Smooth muscle cell (in vitro differentiated cells): Measurements from ENCODE around the gene HOTAIR. TPM values are rescaled to one million over a fixed set of nuclear protein-coding genes. Genes with fewer than 3 reads are reported as not detected.
A peak's percentile ranks its signal among the peaks of the same experiment; 100 is the strongest.

ENCODE experiments used
- DNase-seq: peaks from one replicate; lab custom pipeline; 2025; ENCODE audit not compliant: unreplicated experiment; lab: John Stamatoyannopoulos, UW
- H2AFZ ChIP-seq: fragments of 200-600 bp; sonication (generic); 2 replicates; pipeline ENCODE4 v1.6.0; 2016; ENCODE audit warnings: antibody characterized with exemption, low read depth, mild to moderate bottlenecking
- H3F3A ChIP-seq: fragments of 200-600 bp; sonication (generic); 2 replicates; pipeline ENCODE4 v1.6.0; 2017; ENCODE audit warnings: antibody characterized with exemption, low read depth
- H3K27ac ChIP-seq: fragments of 200-600 bp; sonication (generic); 2 replicates; pipeline ENCODE4 v1.5.1; 2016; ENCODE audit warnings: low read depth, mild to moderate bottlenecking
- H3K27me3 ChIP-seq: fragments of 200-600 bp; sonication (generic); 2 replicates; pipeline ENCODE4 v1.6.1; 2016; ENCODE audit warnings: low read depth, mild to moderate bottlenecking
- H3K36me3 ChIP-seq: fragments of 200-600 bp; sonication (generic); 2 replicates; pipeline ENCODE4 v1.5.1; 2016; ENCODE audit warnings: low read depth
- H3K4me1 ChIP-seq: fragments of 200-600 bp; sonication (generic); 2 replicates; pipeline ENCODE4 v1.5.1; 2016; ENCODE audit warnings: low read depth
- H3K4me2 ChIP-seq: fragments of 200-600 bp; sonication (generic); 2 replicates; pipeline ENCODE4 v1.6.0; 2016; ENCODE audit warnings: mild to moderate bottlenecking
- H3K4me3 ChIP-seq: fragments of 200-600 bp; sonication (generic); 2 replicates; pipeline ENCODE4 v1.5.1; 2016; ENCODE audit warnings: mild to moderate bottlenecking
- H3K79me2 ChIP-seq: fragments of 200-600 bp; sonication (generic); 2 replicates; pipeline ENCODE4 v1.6.0; 2016; ENCODE audit warnings: low read depth, mild to moderate bottlenecking
- H3K9ac ChIP-seq: fragments of 200-600 bp; sonication (generic); 2 replicates; pipeline ENCODE4 v1.6.0; 2016; ENCODE audit warnings: low read depth
- H3K9me3 ChIP-seq: fragments of 200-600 bp; sonication (generic); replicated peaks from 2 replicates; pipeline ENCODE4 v1.5.1; 2016; ENCODE audit warnings: low read depth
- H4K20me1 ChIP-seq: fragments of 200-600 bp; sonication (generic); 2 replicates; pipeline ENCODE4 v1.6.0; 2016; ENCODE audit warnings: low read depth
- WGBS: methylation state at CpG from one replicate; pipeline ENCODE4 v1.1.7; 2016; ENCODE audit warnings: low lambda C conversion rate; 5-methylcytosine and 5-hydroxymethylcytosine counted together
- polyA plus RNA-seq: library from polyadenylated mRNA; unstranded; fragments of >200 nt; fragmentation: Nextera tagmentation; extraction: Ambion mirVana; gene quantifications from 2 replicates; pipeline ENCODE4 v1.2.1, GENCODE V29; 2016
- total RNA-seq: library from RNA; depleted of rRNA; stranded (reverse); fragments of >200 nt; gene quantifications from 2 replicates; pipeline ENCODE4 v1.2.3, GENCODE V29; 2014
- TF ChIP-seq, protein P1 (sequence below): fragments of 200-600 bp; sonication (generic); IDR thresholded peaks from 2 replicates; pipeline ENCODE4 v1.5.1; 2017; ENCODE audit warnings: borderline replicate concordance, mild to moderate bottlenecking, antibody characterized with exemption; ENCODE audit not compliant: insufficient read depth, poor library complexity, severe bottlenecking

HOTAIR gene
- total and polyA plus RNA-seq, 2 experiments from 2014 or later, result 0.43 TPM; not detected in 1

DNA sequence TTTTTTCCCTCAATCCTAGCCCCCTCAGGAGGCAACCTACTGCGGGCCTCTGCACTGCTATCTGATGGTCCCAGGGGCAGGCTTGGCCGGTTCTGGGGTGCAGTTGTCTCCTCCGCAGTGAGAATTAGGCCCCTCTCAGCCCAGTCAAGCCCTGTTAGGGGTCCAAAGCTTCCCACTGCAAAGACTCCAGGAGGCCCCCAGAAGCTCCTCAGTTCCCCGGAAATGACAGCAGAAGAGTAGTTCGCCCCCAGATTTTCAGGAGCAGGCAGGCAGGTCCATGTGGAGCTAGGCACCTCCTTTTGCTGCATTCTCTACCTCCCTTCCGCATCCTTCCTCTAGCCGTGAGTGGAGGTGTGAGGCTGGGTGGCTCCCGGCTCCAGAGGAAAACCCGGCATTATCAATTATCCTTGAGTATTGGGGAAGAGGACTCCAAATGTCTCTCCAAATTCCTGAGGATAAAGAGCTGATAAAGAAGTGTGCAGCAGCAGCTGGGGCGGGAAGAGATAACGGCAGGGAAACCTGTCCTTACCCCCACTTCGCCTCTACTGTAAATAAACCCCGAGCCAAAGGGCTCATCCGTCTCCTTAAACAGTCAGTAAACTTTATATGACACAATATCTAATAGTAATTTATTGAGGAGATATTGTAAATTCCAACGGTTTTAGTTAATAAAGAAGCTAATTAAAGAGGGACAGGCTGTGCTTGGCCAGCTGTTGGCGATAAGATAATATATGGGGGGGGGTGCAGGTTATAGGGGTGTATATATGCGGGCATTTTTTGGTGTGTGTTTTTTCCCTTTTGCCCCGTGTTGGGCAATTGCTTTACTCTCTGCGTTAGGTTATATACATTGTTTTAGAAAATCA lies 20.7 kb downstream of the HOTAIR start:
- H3K9me3 ChIP-seq, result no peaks in the 10 kb centered on the region
- H3K9ac ChIP-seq, result no peak overlapping the region
- WGBS, result 21% methylated on average over 19 of the region's 19 CpGs
- no peak overlapping the region for H3K4me2 ChIP-seq
- no peak overlapping the region for H3K4me3 ChIP-seq
- no peaks in the 10 kb centered on the region for H3K79me2 ChIP-seq
- TF ChIP-seq, protein P1, sequence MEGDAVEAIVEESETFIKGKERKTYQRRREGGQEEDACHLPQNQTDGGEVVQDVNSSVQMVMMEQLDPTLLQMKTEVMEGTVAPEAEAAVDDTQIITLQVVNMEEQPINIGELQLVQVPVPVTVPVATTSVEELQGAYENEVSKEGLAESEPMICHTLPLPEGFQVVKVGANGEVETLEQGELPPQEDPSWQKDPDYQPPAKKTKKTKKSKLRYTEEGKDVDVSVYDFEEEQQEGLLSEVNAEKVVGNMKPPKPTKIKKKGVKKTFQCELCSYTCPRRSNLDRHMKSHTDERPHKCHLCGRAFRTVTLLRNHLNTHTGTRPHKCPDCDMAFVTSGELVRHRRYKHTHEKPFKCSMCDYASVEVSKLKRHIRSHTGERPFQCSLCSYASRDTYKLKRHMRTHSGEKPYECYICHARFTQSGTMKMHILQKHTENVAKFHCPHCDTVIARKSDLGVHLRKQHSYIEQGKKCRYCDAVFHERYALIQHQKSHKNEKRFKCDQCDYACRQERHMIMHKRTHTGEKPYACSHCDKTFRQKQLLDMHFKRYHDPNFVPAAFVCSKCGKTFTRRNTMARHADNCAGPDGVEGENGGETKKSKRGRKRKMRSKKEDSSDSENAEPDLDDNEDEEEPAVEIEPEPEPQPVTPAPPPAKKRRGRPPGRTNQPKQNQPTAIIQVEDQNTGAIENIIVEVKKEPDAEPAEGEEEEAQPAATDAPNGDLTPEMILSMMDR, result no peak
- no peak overlapping the region for H2AFZ ChIP-seq
- H3K4me1 ChIP-seq, result no peaks in the 10 kb centered on the region
- DNase-seq, result no peak
- no peak overlapping the region for H3K27ac ChIP-seq
- peaks cover 100% of the 10 kb centered on the region for H3K27me3 ChIP-seq
- H3F3A ChIP-seq, result peaks cover 4% of the 10 kb centered on the region
- no peaks in the 10 kb centered on the region for H3K36me3 ChIP-seq
- no peaks in the 10 kb centered on the region for H4K20me1 ChIP-seq

DNA sequence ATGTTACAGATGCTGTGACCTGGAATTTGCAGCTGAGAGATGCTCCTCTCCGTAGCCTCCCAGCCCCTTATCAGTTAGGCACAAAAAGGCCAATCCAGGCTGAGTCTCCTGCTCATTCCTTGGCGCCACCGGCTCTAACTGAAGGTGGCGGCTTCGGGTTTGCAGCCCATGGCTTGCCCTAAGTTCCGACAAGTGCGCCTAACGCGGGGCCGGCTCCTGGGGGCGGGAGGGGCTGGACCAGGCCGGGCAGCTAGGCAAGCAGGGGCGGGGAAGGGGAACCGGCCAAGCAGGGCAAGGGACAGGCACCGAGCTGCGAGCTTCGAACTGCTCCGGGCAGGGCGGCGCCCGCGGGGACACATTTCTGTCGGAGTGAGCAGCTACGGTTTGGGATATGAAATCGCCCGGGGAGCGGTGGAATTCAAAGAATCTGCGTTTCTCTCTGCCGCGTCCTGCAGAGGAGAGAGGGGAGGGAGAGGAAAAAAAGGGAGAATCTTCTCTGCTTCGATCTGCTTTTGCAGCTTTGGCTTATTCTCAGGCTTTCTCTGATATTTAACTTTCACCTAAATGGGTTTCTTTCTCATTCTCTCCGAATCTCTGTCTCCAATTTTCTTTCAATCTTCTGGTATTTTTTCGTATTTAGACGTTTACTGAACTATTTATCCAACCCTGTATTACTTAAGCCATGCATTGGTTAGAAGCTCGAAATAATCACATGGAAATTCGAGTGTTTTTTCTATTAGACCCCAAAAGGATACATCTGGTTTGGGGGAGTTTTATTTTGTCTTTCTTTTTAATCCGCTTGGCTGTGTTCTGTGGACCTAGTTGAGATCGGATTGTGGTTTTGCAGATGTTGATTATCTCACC lies 21.7 kb downstream of the HOTAIR start:
- H3K9me3 ChIP-seq, result no peaks in the 10 kb centered on the region
- H4K20me1 ChIP-seq, result no peaks in the 10 kb centered on the region
- TF ChIP-seq, protein P1, result no peak
- H3K27ac ChIP-seq, result no peak overlapping the region
- H3K9ac ChIP-seq, result no peak overlapping the region
- H3K79me2 ChIP-seq, result no peaks in the 10 kb centered on the region
- H3K4me1 ChIP-seq, result no peaks in the 10 kb centered on the region
- no peak for DNase-seq
- no peak overlapping the region for H2AFZ ChIP-seq
- H3F3A ChIP-seq, result peaks cover 4% of the 10 kb centered on the region
- H3K27me3 ChIP-seq, result peaks cover 100% of the 10 kb centered on the region
- WGBS, result 6% methylated on average over 37 of the region's 38 CpGs
- peak overlapping the region; percentile 18 for H3K4me2 ChIP-seq
- no peak overlapping the region for H3K4me3 ChIP-seq
- no peaks in the 10 kb centered on the region for H3K36me3 ChIP-seq

DNA sequence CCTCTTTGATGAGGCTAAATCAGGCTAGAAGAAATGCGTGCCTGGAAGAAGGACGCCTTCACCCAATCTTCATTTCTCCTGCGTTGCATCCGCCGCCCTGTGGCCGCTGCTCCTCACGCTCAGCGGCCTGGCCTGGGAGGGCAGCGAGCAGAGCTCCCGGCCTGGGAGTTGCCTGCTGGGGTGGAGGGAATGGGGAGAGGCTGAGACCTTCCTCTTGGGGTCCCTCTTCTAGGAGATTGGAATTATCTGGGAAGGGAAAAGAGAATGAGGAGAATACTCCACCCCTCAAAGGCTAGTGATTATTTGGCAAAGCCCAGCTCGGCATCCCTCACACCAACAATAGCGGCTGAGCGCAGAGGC lies 22.4 kb downstream of the HOTAIR start:
- H2AFZ ChIP-seq, result no peak overlapping the region
- no peak overlapping the region for H3K27ac ChIP-seq
- H3K36me3 ChIP-seq, result no peaks in the 10 kb centered on the region
- no peaks in the 10 kb centered on the region for H3K79me2 ChIP-seq
- 9% methylated on average over 13 of the region's 13 CpGs for WGBS
- H3K9me3 ChIP-seq, result no peaks in the 10 kb centered on the region
- TF ChIP-seq, protein P1, result no peak
- no peak overlapping the region for H3K4me3 ChIP-seq
- no peak overlapping the region for H3K9ac ChIP-seq
- peaks cover 100% of the 10 kb centered on the region for H3K27me3 ChIP-seq
- H4K20me1 ChIP-seq, result no peaks in the 10 kb centered on the region
- no peaks in the 10 kb centered on the region for H3K4me1 ChIP-seq
- peaks cover 4% of the 10 kb centered on the region for H3F3A ChIP-seq
- no peak overlapping the region for H3K4me2 ChIP-seq
- no peak for DNase-seq
